Fibroblast of lung (primary cell): Measurements from ENCODE around the gene SSR2.

Source experiments
- CTCF ChIP-seq, 2 donors: IDR thresholded peaks in 1 of 2; conservative IDR thresholded peaks in 1 of 2; 1 replicate in 1 of 2; 2 replicates in 1 of 2; pipeline ENCODE4 v1.5.1; 2011 to 2012; ENCODE audit warnings: low read length in 2 of 2, control low read depth in 1 of 2, inconsistent platforms in 1 of 2, low read depth in 1 of 2, mild to moderate bottlenecking in 1 of 2
- EZH2 ChIP-seq: IDR thresholded peaks from 2 replicates; pipeline ENCODE4 v1.5.1; 2012; ENCODE audit warnings: low read length, control low read depth, mild to moderate bottlenecking; ENCODE audit errors: missing control alignments

GRCh38 chr1:156001021-156001661, 19.6 kb downstream of the SSR2 start:
- TF ChIP-seq CTCF (conservative IDR thresholded peaks at IDR 0.05 in 1 of 2, IDR thresholded peaks at IDR 0.05 in 1 of 2; ENCODE audit: low read depth in 1 of 2, low read length in 2 of 2): no peak
- TF ChIP-seq EZH2: no peak
